ENCODE results near the gene MACIR.

- TF ChIP-seq CTCF (IDR thresholded peaks at IDR 0.05 in 2 of 3, conservative IDR thresholded peaks at IDR 0.05 in 1 of 3; ENCODE audit: insufficient read depth in 2 of 3, low read depth in 1 of 3, low read length in 3 of 3) (no peak), SMC3 (conservative IDR thresholded peaks at IDR 0.05; ENCODE audit: insufficient read depth, low read depth, low read length) (no peak), CHD2 (IDR thresholded peaks at IDR 0.05; ENCODE audit: low read depth, low read length) (no peak)
Measured at GRCh38 chr5:103249068-103249467, 9.5 kb upstream of the MACIR start.
